GM21526 (cell line): Measurements from ENCODE around the gene MARCOL.

ENCODE experiments used
- ATAC-seq: cut with Tn5 transposase; IDR thresholded peaks from one replicate; pipeline ENCODE4 v1.9.1; 2021; ENCODE audit warnings: moderate library complexity; ENCODE audit not compliant: unreplicated experiment, low FRiP score

MARCOL gene, protein sequence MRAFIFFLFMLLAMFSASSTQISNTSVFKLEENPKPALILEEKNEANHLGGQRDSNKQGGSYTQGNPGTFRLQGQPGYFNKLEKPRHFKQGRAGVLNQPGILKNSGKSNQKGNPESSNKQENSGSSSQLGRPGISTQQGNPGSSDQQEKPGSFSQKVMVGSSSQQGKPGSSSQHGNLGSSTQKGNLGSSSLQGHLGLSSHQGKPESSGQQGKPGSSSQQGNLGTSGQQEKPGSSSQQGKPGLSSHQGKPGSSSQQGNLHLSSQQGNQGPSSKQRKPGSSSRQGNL

DNA sequence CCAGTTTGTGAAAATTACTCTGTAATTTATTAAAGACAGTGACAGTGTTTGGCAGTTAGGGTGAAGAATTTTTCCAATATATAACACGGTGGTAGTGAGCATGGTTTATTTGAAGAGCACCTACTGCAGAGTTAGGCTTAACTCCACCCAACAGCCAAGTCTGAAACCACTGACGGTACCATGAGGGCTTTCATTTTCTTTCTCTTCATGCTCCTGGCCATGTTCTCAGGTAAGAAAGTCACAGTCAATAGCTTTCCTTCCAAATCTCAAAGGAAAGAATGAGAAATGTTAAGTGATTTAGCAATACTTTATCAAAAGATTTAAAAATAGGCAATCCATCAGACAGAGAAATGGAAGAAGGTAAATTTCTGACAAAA lies at the start of gene MARCOL:
Gene MARCOL, plus strand, starts transcription at position 108 of the 377 bp plus-strand sequence. Its CDS starts 73 bp downstream, at position 181.
- ATAC-seq = no peak

DNA sequence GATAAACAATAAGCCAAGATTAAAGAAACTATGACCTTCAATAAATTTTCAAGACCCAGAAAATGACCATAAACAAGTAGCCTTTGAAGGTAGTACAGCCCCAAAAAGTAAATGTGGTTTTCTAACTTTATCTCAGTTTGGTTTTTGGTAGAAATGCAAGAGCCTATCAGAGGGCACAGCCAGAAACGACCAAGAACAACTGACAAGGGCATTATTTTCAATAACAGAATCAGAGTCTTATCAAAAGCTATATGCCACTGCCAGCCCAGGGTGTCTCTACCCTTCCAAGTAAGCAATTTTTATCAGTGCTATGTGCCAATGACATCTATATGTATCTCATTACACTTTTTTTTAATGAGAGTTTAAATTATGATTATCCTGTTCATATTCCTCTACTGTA lies 47.3 kb upstream of the MARCOL start:
- no peak for ATAC-seq

DNA sequence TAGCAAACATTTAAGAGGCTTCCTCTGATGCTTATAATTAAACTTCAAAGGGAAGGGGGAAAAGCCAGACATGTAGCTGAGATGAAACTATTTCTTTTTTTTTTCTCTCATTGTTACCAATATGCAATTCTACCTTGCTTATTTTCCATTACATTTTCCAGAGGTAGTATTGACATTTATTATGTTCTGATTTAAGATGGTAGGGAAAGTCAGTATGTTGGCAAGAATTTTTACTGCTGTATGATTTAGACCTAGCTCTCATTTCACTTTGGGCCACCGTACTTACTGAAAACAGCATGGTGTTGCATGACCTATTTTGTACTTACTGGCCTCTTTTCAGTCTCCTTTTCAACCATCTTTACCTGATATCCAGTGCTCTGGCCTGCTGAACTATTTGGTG lies 45.1 kb upstream of the MARCOL start:
- ATAC-seq = no peak

DNA sequence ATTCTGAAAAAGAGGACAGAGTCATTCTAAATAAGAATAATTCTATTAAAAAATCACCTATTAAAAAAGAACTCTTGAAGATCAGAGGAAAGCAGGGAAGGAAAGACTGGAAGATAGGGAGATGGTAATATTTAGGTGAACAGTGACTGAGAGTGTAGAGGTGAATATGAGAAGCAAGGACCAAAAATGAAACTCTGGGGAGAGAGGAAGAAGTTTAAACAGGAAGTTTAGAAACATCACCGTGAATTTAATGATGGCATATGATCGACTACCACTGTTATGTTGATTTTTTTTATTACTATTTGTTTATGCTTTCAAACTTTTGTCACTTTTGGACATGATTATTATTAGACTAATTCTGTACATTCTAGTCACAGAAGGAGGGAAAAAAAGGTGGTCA lies 37.2 kb upstream of the MARCOL start:
- no peak for ATAC-seq

DNA sequence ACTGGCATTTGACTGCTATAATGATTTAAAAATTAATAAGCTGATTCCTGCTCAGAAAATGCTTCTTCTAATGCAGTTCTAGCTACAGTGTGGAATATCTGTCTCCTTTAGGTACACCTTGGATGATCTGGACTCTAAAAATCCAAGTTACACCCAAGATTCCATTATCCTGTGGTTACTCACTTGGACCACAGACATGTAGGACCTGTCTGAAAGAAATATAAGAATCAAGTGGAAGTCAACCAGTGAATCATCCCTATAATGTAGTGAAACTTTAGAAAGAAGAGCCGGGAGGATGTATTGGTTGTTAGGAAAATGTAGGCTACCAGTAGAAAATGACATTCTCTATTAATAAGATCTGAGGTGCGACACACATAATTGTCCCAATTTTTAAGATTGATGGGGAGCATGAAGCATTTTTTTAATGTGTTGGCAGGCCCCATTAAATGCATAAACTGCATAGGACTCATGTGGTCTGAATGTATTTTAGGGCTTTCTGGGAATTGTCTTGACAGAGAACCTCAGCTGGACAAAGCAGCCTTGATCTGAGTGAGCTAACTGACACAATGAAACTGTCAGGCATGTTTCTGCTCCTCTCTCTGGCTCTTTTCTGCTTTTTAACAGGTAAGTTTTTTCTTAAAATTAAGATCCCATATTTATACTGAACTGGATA lies 35.7 kb upstream of the MARCOL start, which contains the start of gene SPINK6:
Gene SPINK6, plus strand, starts transcription at position 512 of the 673 bp plus-strand sequence. Its CDS starts 55 bp downstream, at position 567.
- ATAC-seq = no peak

DNA sequence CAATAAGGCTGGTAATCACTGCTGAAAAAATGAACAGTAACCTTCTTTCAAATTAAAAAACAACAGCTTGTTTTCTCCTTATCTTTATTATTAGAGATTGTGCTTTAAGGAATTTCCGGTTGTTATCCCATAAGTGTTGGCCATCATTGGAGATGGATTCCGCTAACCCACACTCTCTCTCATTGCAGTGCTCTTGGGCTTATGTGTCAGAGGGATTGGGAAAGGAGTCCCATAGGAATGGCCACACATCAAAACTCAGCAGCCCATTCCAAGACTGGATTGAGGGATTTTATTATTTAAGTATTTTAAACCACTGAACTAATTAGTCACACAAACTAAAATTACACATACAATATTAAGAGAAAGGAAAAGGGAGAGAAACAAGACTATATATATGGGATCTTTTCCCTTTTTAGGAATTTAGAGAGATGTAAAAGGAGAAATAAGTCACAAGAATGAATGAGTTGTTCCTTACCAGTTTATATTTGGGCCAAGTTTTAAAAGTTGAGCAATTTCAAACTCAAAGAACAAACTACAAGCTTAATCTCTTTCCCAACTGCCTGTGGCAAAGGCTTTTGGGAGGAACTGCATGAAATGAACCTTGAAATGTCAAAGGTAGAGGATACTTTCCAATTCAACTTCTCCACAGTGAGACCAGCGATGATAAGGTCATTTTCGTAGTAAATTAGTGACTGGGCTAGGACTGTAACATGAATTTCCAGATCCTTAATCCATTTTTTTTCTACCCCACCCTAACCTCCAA lies 33.1 kb upstream of the MARCOL start:
- no peak for ATAC-seq

DNA sequence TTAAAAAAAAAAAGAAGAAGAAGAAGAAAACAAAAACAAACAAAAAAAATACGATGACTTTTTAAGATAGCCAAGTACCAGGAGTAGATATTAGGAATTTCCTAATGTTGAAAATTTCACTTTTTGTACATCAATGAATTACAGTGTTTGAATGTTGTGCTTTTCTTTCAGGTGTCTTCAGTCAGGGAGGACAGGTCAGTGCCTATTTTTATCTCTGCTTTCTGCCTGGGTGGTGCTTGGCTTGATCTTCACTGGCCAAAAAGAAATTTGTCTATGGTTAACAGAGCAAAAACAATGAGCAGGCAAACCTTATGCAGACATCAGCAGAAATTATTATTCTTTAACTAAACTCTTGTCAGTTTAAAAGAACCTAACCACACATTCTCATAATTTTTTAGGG lies 32.5 kb upstream of the MARCOL start:
- ATAC-seq = no peak

DNA sequence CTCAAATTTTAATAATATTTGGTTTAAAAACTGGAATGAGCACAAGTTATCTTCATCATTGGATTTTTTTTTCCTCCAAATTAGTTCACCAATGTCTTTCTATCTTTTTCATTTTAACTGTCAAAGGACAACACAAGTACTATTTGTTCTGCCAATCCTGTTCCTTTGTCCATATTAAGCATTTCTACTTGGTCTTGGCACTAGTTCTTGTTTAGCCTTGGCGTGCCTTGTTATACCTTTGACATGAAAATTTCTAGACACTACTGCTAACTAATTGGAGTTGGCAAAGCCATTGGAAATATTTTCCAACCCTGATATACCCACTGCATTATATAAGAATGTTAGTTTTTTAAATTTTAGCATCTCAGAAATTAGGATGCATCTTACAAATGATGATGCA lies 31.7 kb upstream of the MARCOL start:
- no peak for ATAC-seq

DNA sequence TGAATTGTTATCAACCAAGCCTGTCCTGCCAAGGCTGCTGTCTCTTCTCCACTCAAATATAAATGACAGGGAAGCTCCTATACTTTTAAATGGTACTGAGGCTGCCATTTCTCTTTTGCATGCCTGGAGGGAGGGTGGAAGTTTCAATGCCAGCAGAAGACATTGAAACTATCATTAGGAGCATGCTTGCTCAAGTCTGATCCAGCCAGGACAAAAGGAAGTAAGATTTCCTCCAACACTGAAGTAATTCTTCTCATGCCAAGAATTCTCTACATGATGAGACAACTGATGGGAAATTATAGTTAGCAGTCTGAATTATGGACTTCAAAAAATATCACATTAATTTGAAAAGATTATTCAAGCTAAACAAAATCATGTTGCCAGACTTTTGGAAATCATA lies 30.1 kb upstream of the MARCOL start:
- no peak for ATAC-seq

DNA sequence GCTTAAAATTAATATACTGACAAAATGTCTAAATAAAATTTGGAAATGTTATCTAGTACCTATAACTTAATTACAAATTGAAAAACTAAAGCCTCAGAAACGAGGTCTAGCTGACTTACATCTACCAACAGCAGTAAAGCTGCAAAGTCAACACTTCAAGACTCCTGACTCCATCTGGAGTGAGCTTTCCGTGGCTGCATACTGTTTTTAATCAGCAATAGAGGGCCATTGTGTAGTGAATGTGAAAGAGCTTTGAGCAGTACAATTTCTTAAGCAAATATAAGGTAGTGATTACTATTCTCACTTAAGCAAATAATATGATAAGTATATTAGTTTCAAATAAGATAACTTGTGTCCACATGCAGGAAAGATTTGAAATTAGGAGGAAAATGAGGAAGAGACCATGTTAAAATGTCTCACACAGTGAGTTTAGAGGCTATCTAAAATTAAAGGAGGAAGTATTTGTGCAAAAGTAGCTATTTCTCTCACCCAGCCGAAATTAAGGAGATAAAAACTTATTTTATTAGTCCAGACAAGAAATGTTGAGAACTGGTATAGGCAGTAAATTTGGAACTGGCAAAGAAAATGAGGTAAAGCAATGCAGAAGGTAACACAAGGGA lies 29.1 kb upstream of the MARCOL start:
- no peak for ATAC-seq

DNA sequence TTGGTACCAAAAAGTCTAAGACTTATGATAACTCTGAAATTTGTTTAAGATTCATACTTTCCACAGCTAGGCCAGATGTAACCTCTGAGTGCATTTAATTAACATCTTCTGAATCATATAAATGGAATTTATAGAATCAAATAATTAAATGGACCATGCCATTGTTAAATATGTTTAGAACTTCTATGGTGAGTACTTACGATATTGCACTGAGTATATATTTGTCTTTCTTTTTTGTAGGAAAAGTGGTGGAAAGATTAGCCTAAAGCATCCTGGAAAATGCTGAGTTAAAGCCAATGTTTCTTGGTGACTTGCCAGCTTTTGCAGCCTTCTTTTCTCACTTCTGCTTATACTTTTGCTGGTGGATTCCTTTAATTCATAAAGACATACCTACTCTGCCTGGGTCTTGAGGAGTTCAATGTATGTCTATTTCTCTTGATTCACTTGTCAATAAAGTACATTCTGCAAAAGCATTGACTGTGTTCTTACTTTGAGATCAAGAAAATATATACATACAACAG lies 23.6 kb upstream of the MARCOL start:
- no peak for ATAC-seq

DNA sequence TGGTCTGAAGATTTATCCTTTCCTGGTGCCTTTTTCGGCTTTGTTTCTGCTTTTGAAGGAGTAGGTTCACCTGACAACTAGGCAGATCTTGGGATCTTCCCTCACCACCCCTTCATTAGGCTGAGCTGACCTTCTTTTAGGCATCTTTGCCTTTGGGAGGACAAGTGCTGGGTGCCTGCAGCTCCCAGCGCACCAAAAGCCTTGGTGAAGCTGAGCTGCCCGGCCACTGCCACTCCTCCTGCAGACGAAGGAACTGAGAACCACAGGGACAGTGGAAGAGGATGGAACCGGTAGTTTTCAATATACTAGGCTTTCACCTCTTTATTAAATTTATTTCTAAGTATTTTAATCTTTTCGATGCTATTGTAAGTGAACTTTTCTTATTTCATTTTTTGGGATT lies 16.8 kb upstream of the MARCOL start:
- no peak for ATAC-seq

DNA sequence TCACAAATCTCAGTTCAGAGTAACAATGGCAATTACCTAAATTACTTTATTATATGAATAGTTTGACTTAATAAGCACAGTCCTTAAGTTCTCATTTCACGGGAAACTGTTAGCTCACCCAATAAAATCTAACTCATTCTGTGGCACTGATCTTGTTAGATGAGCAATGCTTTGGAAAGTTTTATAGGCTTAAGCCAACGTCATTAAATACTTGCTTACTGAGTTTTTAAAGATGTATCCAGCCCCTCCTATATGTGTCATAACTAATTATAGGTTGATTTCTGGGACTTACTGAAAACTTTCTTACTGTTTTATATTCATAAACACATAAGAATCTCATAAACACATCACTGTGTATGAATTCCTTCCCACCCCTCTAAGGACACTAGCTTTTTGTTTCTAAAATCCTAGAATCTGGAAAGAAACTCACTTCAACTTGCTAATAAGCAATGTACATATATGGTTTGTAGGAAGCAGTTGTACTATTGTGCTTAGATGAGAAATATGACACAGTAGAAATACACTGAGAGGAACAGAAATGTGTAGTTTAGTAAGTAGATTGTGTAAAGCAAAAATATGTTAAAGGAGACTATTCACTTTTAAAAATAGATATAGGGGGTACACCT lies 14.1 kb upstream of the MARCOL start:
- ATAC-seq = no peak

DNA sequence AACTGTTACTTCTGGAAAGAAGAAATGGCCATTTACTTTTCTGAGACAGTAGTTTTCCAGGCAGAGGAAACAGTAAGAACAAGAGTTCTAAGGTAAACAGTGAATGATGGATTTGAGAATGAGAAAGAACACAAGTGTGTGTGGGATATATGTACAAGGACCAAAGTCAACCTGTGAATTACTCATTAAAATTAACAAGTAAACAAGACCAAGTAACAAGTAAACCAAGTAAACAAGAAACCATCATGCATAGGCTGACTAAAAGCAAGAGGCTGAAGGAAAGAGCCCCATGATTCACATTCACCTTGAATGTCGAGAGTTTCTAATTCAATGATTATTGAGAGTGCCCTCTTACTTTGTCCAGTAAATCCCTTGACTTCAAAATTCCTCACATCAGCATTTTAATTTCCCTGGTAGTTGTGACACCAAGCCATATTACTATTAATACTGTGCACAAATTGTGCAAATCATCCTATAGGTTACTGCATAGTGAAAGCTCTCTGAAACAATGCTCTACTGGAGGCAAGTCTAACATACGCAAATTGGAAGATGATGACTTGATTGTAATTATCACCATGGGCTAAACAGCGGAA lies 9.8 kb upstream of the MARCOL start:
- ATAC-seq = no peak

DNA sequence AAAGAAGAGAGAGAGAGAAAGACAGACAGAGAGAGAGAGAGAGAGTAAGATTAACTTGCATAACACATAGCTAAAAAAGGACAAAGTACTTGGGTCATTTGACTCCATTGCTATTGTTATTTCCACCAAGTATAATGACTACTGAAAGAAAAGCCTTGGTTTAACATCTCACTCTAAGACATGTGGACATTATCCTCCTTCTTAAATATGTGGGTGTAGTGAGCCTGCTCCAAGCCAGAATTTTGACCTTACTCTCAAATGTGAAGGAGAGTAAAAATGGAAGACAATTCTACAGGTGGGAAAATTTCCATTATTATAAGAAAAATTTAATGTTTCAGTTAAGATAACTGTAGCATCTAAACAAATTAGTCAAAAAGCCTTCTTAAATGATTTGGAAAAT lies 8.5 kb upstream of the MARCOL start:
- no peak for ATAC-seq

DNA sequence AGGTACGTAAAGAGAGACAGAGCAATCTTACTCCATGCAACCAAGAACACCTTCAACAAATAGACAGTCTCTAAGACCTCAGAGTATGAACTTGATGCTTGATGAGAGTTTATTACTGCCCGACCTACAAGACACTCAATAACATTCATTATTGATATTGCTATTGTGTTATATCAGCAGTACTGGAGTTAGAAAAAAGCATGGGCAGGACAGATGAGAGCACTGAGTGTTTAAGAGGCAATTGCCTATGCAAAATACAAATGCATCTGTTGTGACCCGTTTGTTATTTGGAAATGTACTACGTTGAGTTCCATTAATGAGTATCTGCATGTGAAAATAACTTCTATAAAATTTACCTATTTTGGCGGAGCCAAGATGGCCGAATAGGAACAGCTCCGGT lies 8.1 kb upstream of the MARCOL start:
- no peak for ATAC-seq

DNA sequence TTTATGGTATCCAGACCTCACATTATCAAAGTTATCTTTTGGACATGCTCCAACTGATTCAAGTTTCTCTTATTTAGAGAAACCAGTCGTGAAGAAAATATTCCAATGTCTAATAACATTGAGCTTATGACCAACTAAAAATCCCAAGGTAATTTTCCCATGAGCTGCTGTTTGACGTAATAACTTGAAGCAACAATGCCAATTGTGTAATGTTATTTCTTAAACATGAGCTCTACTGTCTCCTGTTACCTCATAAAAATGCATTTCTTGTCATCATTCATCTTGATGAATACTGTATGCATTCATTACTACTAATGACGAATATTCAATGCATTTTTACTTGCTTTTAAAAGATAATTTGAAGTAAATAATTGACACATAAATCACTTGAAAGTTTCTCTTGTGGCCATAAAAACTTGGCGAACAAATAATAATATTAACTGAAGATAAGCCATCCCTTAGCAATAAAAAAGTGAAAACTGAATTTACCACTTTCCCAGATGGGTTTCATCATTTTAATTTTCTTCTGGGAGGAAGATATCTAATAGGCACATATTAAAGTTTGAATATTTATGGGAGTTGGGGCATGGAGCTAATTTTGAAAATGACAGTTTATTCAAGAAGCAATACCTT lies 424 bp upstream of the MARCOL start:
- ATAC-seq = no peak

DNA sequence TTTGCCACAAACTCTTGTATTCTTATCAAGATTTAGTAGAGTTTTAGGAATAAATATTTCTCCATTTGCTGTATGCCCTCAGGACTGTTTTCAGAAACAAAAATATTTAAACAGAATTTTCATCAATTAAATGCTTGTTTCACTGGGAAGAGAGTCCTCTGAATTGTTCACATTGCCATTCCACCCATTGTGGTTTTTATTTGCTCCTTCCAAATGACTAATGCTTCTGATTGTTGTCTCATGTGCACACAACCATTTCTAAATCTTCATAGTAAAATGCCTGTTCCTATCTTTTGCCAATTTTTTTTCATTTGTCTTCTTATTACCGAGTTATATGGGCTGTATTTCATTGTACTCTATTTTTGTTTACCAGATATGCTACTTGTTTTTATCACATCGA lies 10.6 kb downstream of the MARCOL start:
- no peak for ATAC-seq

DNA sequence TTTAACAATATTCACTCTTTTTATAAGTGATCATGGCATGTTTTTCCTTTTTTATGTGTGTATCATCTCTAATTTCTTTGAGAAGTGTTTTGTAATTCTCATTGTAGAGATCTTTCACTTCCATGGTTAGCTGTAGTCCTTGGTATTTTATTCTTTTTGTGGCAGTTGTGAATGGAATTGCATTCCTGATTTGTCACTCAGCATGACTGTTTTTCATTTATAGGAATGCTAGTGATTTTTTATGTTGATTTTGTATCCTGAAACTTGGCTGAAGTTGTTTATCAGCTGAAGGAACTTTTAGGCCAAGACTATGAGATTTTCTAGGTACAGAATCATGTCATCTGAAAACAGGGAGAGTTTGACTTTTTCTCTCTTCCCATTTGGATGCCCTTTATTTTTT lies 17.1 kb downstream of the MARCOL start:
- no peak for ATAC-seq

DNA sequence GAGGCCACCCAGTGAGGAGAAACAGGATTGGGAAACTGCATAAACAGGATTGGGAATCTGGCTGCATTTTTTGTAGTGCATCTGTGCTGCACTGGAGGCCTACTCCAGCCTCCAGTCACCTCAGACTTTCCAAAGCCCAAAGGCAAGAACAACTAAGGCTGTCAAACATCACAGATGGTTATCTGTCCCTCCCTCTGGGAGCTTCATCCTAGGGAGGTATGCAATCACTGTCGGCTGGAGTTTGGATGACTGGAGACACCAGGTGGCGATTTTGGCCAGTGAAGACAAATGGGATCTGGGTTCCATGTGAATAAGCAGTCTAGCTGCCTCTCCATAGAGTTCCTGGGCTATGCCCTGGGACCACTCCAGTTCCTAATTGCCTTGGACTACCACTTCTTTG lies 21.0 kb downstream of the MARCOL start:
- ATAC-seq = no peak
